Measurements from ENCODE around the gene SPATA32.
"Not testable (repeated sequence)": the region's sequence is repeated elsewhere in the genome, so short reads cannot be mapped to it uniquely, and the experiment has no call there.

The SPATA32 gene

DNA sequence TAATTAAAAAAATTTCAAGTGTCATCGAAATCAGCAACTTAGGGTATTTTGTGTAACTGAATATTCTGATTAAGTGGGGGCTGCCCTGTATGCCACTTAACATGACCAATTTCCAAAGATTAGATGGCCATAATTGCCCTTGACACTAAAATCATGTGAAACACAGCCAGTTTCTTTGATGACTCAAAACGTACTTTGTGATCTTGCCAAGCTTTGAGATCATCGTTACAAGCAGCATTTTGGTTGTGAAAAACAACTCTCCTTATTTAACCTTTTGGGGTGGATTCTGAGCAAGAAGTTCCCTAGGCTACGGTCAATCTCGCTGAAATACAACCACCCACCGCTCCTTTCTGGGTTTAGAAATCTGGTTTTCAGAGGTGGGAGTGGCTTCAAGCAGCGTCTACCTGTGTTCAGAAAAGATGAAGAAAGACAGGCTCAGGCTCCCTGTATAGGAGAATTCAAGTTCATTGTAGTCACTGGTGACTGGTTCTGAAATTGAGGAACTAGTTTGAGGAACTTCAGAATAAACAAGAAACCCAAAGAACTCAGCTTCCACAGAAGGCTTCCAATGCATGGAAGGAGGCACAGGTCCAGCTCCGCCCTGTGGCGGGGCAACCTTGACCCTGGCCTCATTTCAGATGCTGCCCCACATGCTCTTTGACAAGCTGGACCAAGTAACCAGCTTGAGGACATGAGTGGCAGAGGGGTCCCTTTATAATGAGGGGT is 45.6 kb upstream of the SPATA32 start:
- TF ChIP-seq, protein P1, sequence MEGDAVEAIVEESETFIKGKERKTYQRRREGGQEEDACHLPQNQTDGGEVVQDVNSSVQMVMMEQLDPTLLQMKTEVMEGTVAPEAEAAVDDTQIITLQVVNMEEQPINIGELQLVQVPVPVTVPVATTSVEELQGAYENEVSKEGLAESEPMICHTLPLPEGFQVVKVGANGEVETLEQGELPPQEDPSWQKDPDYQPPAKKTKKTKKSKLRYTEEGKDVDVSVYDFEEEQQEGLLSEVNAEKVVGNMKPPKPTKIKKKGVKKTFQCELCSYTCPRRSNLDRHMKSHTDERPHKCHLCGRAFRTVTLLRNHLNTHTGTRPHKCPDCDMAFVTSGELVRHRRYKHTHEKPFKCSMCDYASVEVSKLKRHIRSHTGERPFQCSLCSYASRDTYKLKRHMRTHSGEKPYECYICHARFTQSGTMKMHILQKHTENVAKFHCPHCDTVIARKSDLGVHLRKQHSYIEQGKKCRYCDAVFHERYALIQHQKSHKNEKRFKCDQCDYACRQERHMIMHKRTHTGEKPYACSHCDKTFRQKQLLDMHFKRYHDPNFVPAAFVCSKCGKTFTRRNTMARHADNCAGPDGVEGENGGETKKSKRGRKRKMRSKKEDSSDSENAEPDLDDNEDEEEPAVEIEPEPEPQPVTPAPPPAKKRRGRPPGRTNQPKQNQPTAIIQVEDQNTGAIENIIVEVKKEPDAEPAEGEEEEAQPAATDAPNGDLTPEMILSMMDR (IDR thresholded peaks at IDR 0.05; ENCODE audit: low read depth, low read length) = no peak
- no peak overlapping the region for H3K4me3 ChIP-seq (ENCODE audit: low read depth, low read length)

DNA sequence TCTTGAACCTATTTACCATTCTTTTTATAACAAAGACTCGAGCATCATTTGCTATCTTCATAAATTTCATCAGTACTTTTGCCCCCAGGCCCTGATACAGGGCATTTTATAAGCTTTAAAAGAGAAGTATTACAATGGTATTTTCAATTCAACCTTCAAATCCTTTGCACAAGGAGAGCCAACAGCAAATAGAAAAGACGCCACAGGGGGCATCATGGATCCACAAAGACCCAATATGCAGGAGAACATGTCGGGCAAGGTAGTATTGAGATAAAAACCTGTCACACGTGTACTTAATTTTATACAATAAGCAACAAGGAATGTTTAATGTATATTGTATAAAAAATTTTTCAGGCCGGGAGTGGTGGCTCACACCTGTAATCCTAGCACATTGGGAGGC is 44.7 kb upstream of the SPATA32 start:
- TF ChIP-seq, protein P1 (IDR thresholded peaks at IDR 0.05; ENCODE audit: low read depth, low read length) = no peak
- no peak overlapping the region for H3K4me3 ChIP-seq (ENCODE audit: low read depth, low read length)

DNA sequence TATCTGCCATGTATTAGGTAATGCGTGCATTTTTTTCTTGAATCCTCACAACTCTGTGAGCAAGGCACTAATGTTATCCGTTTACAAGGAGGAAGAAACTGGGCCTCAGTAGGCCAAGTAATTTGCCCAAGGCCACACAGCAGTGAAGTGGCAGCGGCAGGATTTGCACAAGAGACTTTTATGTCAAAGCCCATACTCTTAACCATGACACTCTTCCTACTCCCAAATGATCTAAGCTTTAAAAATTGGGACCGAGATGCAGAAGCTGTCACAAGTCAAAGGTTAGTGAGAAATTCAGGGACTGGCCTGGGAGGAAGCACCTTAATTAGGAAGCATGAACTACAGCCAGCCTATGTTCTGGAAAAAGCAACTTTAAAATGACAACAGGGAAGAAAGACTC is 44.2 kb upstream of the SPATA32 start:
- H3K4me3 ChIP-seq (ENCODE audit: low read depth, low read length) = no peak overlapping the region
- TF ChIP-seq, protein P1 (IDR thresholded peaks at IDR 0.05; ENCODE audit: low read depth, low read length) = no peak

DNA sequence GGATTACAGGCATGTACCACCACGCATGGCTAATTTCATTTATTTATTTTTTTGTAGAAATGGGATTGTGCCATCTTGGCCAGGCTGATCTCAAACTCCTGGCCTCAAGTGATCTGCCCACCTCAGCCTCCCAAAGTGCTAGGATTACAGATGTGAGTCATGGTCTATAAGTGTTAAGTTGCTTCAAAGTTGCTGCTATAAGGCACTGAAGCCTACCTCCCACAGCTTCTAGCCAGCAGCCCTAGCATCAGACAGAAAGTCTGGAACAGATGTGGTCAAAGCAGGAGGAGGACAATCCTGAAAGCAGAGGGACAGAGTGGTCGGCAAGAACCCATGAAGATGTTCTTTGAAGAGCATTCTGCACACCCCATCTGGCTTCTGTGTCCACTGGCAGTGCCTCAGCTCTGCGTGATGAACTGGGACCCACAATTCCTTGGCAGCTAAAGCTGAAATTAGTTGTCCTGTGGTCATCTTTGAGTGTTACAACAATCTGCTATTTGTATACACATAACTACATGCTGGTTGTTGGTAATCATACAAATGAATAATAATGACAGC is 43.7 kb upstream of the SPATA32 start:
- no peak overlapping the region for H3K4me3 ChIP-seq (ENCODE audit: low read depth, low read length)
- TF ChIP-seq, protein P1 (IDR thresholded peaks at IDR 0.05; ENCODE audit: low read depth, low read length) = no peak

DNA sequence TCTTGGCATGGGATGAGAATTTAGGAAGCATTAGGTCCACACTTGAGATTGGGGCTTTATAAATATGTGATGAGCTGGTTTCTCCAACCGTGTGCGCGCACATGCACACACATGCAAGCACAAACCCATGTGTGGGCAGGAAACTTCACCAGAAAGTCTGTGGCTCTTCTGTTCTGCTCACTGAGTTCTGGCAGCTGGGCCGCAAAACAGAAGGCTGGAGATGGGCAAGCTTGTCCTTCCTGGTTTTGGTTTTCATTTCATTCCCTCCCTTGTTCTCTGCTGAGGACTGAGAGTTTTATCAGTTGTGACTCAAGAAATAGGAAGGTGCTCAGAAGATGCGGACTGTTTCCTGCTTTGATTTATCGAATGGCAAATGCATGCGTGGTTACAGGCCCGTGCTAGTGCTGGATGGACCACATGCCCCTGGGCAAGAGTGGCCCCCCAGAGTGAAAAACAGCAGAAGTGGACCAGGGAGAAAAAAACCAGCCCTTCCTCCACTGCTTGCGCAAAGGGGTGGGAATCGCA is 40.8 kb upstream of the SPATA32 start:
- TF ChIP-seq, protein P1 (IDR thresholded peaks at IDR 0.05; ENCODE audit: low read depth, low read length) = no peak
- H3K4me3 ChIP-seq (ENCODE audit: low read depth, low read length) = no peak overlapping the region

DNA sequence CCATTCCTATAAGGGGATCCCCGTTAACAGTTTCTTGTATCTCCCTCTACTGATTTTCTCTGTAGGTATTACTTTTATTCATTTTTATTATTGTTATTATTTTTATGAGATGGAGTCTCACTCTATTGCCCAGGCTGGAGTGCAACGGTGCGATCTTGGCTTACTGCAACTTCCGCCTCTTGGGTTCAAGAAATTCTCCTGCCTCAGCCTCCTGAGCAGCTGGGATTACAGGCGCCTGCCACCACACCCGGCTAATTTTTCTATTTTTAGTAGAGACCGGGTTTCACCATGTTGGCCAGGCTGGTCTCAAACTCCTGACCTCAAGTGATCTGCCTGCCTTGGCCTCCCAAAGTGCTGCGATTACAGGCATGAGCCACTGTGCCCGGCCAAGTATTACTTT is 40.3 kb upstream of the SPATA32 start:
- H3K4me3 ChIP-seq (ENCODE audit: low read depth, low read length) = not testable (repeated sequence)

DNA sequence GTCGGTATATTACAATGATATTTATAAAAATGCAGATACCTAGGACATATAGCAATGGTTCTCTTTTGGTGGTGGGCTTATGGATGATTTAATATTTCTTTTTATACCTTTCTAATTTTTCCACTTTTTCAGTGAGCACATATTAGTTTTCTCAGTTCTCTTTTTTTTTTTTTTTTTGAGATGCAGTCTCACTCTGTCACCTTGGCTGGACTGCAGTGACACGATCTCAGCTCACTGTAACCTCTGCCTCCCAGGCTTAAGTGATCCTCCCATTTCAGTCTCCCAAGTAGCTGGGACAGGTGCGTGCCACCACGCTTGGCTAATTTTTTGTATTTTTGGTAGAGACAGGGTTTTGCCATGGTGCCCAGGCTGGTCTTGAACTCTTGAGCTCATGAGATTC is 39.8 kb upstream of the SPATA32 start:
- TF ChIP-seq, protein P1 (IDR thresholded peaks at IDR 0.05; ENCODE audit: low read depth, low read length) = no peak
- H3K4me3 ChIP-seq (ENCODE audit: low read depth, low read length) = no peak overlapping the region
